ENCODE measurements around the gene LRCH1. TPM values are rescaled to one million over a fixed set of nuclear protein-coding genes. Genes with fewer than 3 reads are reported as not detected.

The LRCH1 gene
- total and polyA plus RNA-seq, 2 experiments from 2014 or later = 3.9 to 9.2 TPM

DNA sequence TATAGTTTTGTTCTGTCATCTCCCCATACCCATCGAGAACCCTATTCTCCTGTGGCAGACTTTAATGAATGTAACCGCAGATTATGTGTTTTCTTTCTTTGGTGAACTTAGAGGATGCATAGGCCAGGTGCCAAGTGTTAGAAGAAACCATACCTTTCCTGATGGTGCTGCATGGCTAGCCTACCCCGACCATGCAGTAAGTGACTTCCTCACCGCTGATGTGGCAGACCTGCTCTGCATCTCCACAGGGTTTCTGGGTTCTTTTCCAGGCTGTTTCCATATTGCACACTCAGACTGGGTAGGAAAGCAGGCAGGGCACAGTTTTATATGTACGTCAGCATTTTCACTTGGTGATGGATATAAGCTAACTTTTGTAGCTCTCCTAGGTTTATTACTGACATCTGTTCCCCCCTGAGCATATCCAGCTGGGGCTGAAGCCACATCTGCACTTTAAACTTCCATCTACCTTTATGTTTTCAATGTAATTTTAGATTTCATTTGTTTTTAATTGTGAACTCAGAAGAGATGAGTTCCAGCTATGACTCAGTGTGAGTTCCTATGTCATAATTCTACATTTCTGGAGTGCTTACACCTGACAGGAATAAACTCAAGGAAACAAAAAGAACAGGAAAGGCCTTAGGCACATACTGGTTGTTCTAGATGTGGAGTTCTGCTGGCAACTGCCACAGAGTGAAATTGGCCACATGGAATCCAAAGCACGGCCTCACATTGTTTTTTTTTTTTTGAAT lies 42.3 kb downstream of the LRCH1 start:
- TF ChIP-seq EZH2phosphoT487 (IDR thresholded peaks at IDR 0.05; ENCODE audit: unreplicated experiment) = no peak
- no peak for TF ChIP-seq REST (IDR thresholded peaks at IDR 0.05; ENCODE audit: unreplicated experiment)
- no peak for TF ChIP-seq CREB1 (CRISPR knock-in tag; IDR thresholded peaks at IDR 0.05; ENCODE audit: low read depth)
- no peak for TF ChIP-seq ZNF114 (CRISPR knock-in tag; IDR thresholded peaks at IDR 0.05)
- no peak for TF ChIP-seq POLR2AphosphoS5 (IDR thresholded peaks at IDR 0.05; ENCODE audit: low read depth)
- no peak for TF ChIP-seq ZNF462 (CRISPR knock-in tag; IDR thresholded peaks at IDR 0.05)
- no peak for TF ChIP-seq NANOG (IDR thresholded peaks at IDR 0.05; ENCODE audit: borderline replicate concordance)
- TF ChIP-seq, protein P1, sequence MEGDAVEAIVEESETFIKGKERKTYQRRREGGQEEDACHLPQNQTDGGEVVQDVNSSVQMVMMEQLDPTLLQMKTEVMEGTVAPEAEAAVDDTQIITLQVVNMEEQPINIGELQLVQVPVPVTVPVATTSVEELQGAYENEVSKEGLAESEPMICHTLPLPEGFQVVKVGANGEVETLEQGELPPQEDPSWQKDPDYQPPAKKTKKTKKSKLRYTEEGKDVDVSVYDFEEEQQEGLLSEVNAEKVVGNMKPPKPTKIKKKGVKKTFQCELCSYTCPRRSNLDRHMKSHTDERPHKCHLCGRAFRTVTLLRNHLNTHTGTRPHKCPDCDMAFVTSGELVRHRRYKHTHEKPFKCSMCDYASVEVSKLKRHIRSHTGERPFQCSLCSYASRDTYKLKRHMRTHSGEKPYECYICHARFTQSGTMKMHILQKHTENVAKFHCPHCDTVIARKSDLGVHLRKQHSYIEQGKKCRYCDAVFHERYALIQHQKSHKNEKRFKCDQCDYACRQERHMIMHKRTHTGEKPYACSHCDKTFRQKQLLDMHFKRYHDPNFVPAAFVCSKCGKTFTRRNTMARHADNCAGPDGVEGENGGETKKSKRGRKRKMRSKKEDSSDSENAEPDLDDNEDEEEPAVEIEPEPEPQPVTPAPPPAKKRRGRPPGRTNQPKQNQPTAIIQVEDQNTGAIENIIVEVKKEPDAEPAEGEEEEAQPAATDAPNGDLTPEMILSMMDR (conservative IDR thresholded peaks at IDR 0.05; ENCODE audit: low read depth in 2 of 2) = no peak
- TF ChIP-seq ZNF331 (CRISPR knock-in tag; IDR thresholded peaks at IDR 0.05; ENCODE audit: low read depth) = no peak
- TF ChIP-seq JUNB (IDR thresholded peaks at IDR 0.05; ENCODE audit: unreplicated experiment) = no peak
- no peak for TF ChIP-seq EZH2 (IDR thresholded peaks at IDR 0.05; ENCODE audit: low read depth, unreplicated experiment)
- no peak for TF ChIP-seq ETS1 (IDR thresholded peaks at IDR 0.05)
- TF ChIP-seq STAT1 (IDR thresholded peaks at IDR 0.05; ENCODE audit: unreplicated experiment) = no peak
- H3K36me3 ChIP-seq (ENCODE audit: insufficient read depth) = no peaks in the 10 kb centered on the region
- Mint-ChIP-seq H3K36me3 (ENCODE audit: low read depth) (peaks cover 4% of the 10 kb centered on the region; the same call in 1 of the 3 replicates), H3K27ac (no peak overlapping the region), H3K4me1 (peaks cover 23% of the 10 kb centered on the region), H3K27me3 (ENCODE audit: insufficient read depth, low read depth, poor library complexity) (no peaks in the 10 kb centered on the region), H3K9me3 (no peaks in the 10 kb centered on the region), H3K4me3 (no peak overlapping the region)
- no peaks in the 10 kb centered on the region for H3K9me2 ChIP-seq (ENCODE audit: insufficient read depth)
- peaks cover 9% of the 10 kb centered on the region for H3K4me1 ChIP-seq (ENCODE audit: insufficient read depth)
- no peak overlapping the region for H3K4me2 ChIP-seq
- ATAC-seq (peak; percentile 52; the same call in 2 of the 3 replicates), DNase-seq (ENCODE audit: low spot score) (no peak)
- no peaks in the 10 kb centered on the region for H3K27me3 ChIP-seq (ENCODE audit: insufficient read depth)
- no peak overlapping the region for H3K4me3 ChIP-seq
- peaks cover 43% of the 10 kb centered on the region for H3K79me2 ChIP-seq (replicated peaks; ENCODE audit: insufficient read depth)
- no peak overlapping the region for H2AFZ ChIP-seq
- H3K27ac ChIP-seq (ENCODE audit: low read depth) = no peak overlapping the region
- no peaks in the 10 kb centered on the region for H3F3A ChIP-seq (replicated peaks; ENCODE audit: low read depth)
- no peaks in the 10 kb centered on the region for H4K20me1 ChIP-seq (replicated peaks; ENCODE audit: insufficient read depth)
